ENCODE data around the gene BICD1. TPM values are rescaled to one million over a fixed set of nuclear protein-coding genes. Genes with fewer than 3 reads are reported as not detected.
"Not testable (repeated sequence)": the region's sequence is repeated elsewhere in the genome, so short reads cannot be mapped to it uniquely, and the experiment has no call there.

BICD1 gene
- polyA plus RNA-seq, 1 donor, result 9.0 TPM

GRCh38 chr12:32145096-32145495 is 38.4 kb downstream of the BICD1 start:
- no peak for DNase-seq (ENCODE audit: low read depth)

- DNase-seq (ENCODE audit: low read depth), result no peak
These were observed 39.6 kb downstream of the BICD1 start for GRCh38 chr12:32146074-32146873.

GRCh38 chr12:32148372-32148771 is 41.7 kb downstream of the BICD1 start:
- DNase-seq (ENCODE audit: low read depth), result no peak

GRCh38 chr12:32149489-32149888 is 42.8 kb downstream of the BICD1 start:
- DNase-seq (ENCODE audit: low read depth), result no peak

DNA sequence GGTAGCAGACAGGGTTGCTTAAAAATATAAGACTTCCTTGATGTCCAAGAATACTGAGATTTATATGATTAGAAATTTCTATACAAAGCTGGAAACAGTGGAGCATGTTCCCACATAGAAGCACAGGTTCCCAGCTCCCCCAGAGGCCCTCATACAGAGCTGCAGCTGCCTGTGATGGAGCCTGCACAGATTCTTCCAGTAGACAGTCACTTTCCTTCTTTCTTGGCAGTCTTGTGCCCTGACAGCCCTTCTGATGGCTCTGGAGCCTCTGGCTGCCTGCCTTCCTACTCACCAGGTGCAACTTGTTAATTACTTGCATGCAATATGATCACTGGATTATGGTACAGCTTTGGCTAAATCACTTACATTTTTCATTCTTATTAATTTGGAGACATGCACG is 44.4 kb downstream of the BICD1 start:
- DNase-seq (ENCODE audit: low read depth), result no peak

DNA sequence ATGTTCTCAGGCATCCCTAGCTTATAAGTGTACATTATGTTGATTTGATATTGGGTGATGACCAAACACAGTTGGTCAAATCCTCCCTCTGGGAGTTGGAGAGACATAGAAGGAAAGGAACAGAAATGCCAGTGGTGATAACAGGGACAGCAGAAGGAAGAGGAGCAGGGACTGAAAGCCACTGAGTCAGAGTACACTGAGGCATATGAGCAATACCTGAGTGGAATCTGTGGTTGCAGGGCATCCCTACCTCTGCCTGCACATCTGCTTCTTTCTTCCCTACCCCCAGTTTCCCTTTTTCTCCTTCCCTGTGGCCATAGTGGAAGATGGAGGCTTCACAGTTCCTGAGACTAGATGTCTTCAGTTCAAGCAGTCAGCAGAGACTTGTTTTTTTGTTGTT is 44.9 kb downstream of the BICD1 start:
- no peak for DNase-seq (ENCODE audit: low read depth)

GRCh38 chr12:32155041-32155440 is 48.4 kb downstream of the BICD1 start:
- DNase-seq (ENCODE audit: low read depth), result no peak

DNA sequence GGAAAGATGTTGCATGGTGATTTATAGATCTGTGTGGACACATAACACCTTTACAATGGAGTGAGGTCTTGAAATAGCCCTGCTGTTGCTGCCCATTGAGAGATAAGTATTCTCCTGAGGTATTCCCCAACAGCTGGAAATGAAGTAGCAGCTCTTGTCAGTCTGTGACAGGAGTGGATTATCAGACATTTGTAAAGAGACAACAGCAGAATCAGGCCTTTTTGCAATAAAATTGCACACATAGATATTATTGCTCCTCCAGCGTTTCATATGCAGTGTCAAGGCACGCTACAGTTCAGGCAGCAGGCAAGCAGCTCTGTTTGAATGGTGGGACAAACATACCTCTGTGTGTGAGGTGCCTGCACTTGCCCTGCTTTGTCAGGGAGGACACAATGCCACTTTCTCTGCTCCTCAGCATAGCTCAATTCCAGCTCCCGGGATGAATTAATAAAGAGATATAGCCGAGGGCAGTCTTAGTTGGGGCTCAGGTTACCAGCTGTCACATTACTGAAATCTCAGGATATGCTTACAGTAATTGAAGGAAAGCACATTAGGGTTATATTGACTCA is 49.4 kb downstream of the BICD1 start:
- DNase-seq (ENCODE audit: low read depth), result no peak

DNA sequence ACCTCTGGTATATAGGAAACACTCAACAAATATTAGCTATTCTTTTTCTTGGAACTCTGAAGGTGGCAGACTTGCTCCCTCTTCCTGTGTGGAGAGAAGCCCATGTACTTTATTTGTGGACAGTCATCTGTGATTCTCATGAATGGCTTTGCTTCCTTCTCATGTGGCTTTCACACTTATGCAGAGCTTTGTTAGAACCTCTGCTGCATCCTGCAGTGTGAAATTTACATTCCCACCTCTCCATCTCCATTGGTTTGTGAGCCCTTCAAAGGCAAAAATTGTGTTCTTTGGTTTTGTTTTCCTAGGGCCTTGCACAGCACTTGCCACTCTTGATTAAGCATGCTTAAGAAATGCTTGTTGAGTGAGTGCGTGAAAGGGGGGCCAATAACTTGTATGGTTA is 51.9 kb downstream of the BICD1 start:
- no peak for DNase-seq (ENCODE audit: low read depth)

DNA sequence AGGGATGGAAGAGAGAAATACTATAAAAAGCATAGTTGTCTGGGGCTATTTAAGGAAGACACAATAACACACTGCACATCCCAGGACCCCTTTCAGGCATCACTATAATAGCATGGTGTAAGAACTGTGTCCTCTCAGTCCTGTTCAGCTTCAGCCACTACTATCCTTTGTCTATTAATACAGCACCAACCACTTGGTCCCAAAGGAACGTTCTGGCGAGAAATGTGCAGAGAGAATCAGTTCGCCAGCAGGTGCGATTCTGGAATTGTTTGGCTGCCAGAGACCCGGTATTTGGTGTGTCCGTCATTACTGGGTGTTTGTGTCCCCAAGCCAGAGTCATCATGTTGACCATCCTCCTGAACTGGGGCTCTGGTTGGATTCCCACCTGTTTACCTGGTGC is 52.7 kb downstream of the BICD1 start:
- no peak for DNase-seq (ENCODE audit: low read depth)

DNA sequence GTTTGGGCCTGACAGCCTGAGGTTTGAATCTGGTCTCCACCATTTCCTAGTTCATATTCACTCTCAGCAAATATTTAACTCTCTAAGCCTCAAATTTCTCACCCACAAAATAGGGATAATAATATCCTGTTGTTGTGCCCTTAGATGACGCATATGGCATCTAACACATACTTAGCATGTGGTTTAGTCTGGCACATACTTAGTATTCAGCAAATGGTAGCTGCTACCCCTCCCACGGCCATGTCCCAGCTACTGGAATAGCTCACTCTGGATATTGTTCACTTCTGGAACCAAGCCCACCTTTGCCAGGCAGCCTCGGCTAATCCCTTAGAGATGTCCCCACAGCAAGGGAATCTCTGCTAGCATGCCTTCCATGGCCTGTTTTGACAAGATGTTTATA is 53.3 kb downstream of the BICD1 start:
- DNase-seq (ENCODE audit: low read depth), result no peak

DNA sequence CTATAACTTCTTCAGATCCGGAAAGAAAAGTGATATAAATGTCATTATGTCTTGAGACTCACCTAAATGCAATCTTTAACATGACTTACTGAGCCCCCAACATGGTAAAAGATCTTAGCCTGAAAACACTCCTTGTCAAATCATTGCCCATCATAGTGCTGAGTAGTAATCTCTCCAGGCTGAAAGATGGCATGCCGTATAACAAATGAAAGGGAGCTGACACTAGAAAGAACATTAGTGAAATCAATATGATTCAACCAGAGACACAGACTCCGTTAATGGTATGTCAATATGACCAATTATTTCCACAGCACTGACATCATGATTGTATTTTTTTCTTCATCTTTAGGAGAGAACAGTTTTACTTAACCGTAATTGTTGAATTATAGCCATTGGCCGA is 54.4 kb downstream of the BICD1 start:
- no peak for DNase-seq (ENCODE audit: low read depth)

GRCh38 chr12:32163596-32163995 is 56.9 kb downstream of the BICD1 start:
- DNase-seq (ENCODE audit: low read depth), result no peak

DNA sequence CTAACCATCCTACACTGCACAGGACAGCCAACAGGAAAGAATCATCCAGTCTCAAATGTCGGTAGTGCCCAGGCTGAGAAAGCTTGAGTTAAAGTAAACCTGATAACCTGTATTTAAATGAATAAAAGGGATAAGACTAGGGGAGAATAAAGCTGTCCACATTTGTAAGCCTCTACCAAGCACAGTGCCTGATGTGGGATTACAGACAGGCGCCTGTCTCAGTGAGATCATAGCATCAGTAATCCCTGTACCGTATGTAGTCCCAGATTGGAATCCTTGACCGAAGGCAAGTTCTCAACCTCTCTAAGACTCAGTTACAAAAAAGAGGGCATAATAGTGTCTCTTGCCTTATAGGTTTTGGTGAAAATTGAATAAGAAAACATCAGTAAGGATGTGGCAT is 59.9 kb downstream of the BICD1 start:
- no peak for DNase-seq (ENCODE audit: low read depth)

DNA sequence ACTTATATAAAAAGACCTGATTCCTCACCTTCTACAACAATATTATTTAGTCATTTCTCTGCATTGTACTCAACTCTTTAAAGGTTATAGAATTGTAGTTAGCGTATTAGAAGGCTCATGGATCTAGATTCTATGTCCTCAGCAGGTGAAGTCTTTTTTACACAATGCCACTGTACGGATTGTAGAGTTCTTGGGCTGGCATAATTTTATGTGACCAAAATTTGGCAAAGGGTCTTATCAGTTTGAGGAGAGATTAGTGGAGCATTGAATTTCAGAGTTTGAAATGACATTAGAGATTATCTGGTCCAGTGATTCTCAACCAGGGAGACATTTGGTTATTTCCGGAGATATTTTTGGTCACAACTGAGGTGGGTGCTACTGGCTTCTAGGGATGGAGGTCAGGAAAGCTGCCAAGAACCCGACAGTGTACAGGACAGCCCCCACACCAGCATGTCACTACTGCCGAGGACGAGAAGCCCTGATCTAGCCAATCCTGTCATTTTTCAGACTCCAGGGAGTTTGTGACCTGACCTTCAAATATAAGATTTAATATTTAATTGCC is 63.9 kb downstream of the BICD1 start:
- no peak for DNase-seq (ENCODE audit: low read depth)

DNA sequence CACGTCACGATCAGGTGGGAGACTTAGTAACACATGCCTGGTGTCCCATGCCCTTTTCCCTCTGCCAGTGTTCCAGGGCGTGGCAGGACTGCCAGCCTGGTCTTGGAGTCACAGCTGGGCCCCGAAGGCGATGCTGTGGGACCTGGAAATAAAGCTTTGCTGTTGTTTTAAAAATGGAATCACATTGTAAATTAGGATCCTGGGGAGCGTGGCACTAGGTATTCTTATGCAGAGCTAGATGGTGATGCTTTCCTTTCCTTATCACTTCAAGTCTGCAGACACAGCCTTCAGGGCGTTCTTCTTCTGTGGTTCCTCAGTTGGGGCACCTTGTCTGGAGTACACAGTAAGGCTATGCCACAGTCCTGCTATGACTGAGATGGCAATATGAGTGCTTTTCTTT is 64.6 kb downstream of the BICD1 start:
- DNase-seq (ENCODE audit: low read depth), result no peak

DNA sequence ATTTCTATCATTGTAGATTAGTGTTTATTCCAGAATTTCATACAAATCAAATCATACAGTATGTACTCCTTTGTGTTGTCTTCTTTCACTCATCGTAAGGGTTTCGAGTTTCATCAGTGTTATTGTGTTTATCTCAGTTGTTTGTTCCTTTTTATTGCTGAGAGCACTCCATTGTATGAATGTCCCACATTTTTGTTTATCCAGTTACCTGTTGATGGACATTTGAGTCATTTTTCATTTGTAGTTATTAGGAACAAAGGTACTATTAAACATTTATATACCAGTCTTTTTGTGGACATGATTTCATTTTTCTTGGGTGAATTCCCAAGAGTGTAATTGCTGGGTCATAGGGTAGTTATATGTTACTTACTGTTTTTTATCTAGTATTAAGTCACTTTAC is 70.0 kb downstream of the BICD1 start:
- no peak for DNase-seq (ENCODE audit: low read depth)

DNA sequence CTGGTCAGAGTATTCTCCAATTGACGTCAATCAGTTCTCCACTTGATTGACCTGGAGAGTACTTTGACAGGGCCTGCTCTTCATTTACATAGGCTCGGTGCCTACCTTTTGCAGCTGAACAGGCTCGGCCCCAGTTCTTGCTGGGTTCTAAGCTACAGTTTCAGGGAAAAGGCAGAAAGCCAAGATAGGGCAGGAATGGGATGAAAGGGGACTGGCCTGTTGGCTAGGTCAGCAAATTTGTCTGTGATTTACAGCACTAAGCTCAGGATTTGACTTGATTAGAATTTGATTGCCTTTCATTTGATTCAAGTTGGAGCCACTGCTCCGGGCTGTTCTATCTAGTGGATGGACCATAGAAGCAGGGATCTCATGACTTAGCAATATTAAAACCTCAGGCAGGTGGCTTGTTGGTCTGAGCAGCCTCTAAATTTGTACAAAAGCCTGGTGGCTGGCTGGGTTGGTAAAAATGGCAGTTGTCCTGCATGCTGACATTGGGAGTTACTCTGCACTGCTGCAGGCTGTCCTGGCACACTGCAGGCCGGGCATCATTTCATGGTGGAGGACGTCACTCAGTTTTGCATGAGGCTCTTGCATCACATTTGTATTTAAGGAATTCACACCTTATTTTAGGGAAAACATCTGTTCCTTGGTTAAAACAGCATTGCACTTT is 71.8 kb downstream of the BICD1 start:
- DNase-seq (ENCODE audit: low read depth), result no peak

DNA sequence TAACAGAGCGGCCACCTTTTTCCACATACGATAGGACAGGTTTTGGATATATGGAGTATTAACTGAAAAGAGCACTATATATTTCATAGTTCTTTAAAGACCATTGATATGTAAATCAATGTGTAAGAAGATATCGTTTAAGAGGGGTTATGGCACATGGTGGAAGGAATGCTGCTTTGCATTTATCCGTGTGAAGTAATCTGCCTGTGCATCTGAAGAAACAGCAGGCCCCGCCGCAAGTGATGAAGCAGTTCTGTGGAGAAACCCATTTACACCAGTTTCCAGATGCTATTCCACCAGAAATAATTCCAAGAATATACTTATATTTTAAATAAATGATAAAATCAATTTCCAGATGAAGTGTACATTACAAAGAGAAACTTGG is 72.4 kb downstream of the BICD1 start:
- no peak for DNase-seq (ENCODE audit: low read depth)

DNA sequence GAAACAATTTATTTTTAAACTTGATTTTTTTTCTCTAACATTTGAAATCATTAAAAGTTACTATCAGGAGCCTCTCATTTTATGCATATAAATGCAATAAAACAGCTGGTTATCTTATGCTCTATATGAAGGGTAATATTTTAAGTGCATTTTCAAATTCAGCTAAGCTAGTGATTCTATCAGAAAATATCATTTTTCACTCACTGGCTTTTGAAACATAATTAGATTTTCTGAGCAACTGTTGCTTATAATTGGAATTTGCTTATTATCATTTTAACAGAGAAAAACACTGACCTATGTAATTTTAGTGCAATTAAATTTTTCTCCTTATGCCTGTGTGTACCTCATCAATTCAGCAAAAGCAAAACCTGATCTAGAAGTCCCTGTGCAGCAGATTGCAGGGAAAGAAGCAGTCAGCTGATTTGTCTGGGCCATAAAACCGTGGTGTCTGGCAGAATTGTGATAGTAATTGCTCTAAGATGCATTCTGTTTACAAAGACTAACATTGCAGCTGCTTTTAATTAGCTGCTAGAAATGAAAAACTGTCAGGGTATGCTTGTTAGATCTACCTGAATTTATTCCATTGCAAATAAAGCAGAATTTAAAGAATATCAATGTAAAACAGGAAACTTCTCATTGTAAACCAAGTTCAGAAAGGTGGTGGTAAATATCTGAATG is 75.0 kb downstream of the BICD1 start:
- DNase-seq (ENCODE audit: low read depth), result no peak

GRCh38 chr12:32183650-32184049 is 77.0 kb downstream of the BICD1 start:
- DNase-seq (ENCODE audit: low read depth), result no peak

GRCh38 chr12:32187127-32187526 is 80.5 kb downstream of the BICD1 start:
- not testable (repeated sequence) for DNase-seq (ENCODE audit: low read depth)
